AG09319 (cell line): ENCODE data around the gene P2RX7.
"Not testable (repeated sequence)": the region's sequence is repeated elsewhere in the genome, so short reads cannot be mapped to it uniquely, and the experiment has no call there.

Experiments
- DNase-seq: peaks from one replicate; pipeline ENCODE4 v3.0.0-alpha.2; 2010; ENCODE audit warnings: low read depth; ENCODE audit errors: extremely low read depth
- CTCF ChIP-seq: IDR thresholded peaks from 2 replicates; pipeline ENCODE4 v1.5.1; 2011; ENCODE audit warnings: low read depth, mild to moderate bottlenecking, inconsistent platforms, low read length, moderate library complexity

Gene P2RX7

GRCh38 chr12:121219353-121219986 lies 86.8 kb downstream of the P2RX7 start:
- TF ChIP-seq CTCF, result no peak
- DNase-seq, result no peak

- no peak for DNase-seq
- TF ChIP-seq CTCF, result no peak
Measured at GRCh38 chr12:121222847-121223246, 90.2 kb downstream of the P2RX7 start.

- TF ChIP-seq CTCF, result no peak; the same call in 1 of the 2 replicates
- no peak for DNase-seq
Measured at GRCh38 chr12:121223292-121224285, 90.9 kb downstream of the P2RX7 start.

GRCh38 chr12:121224591-121224990 lies 91.9 kb downstream of the P2RX7 start:
- no peak for DNase-seq
- no peak for TF ChIP-seq CTCF

- no peak for TF ChIP-seq CTCF
- DNase-seq, result no peak
Measured at GRCh38 chr12:121226399-121226798, 93.7 kb downstream of the P2RX7 start.

GRCh38 chr12:121226871-121227270 lies 94.2 kb downstream of the P2RX7 start:
- DNase-seq, result not testable (repeated sequence)

- TF ChIP-seq CTCF, result no peak
- no peak for DNase-seq
Measured at GRCh38 chr12:121227294-121227693, 94.6 kb downstream of the P2RX7 start.
